GM18526 (cell line): ENCODE measurements around the gene SERPINE1.

Source experiments
- POLR2A ChIP-seq: IDR thresholded peaks from 3 replicates; pipeline ENCODE4 v1.6.1; 2011; ENCODE audit not compliant: insufficient read length; ENCODE audit errors: extremely low read depth

The SERPINE1 gene

GRCh38 chr7:101097561-101097960 is 29.3 kb upstream of the SERPINE1 start:
- TF ChIP-seq POLR2A, result no peak

GRCh38 chr7:101099969-101100781 is 26.7 kb upstream of the SERPINE1 start:
- no peak for TF ChIP-seq POLR2A

GRCh38 chr7:101100858-101101847 is 25.8 kb upstream of the SERPINE1 start:
- no peak for TF ChIP-seq POLR2A

- no peak for TF ChIP-seq POLR2A
Observed at GRCh38 chr7:101102026-101102425, 24.9 kb upstream of the SERPINE1 start.

GRCh38 chr7:101104193-101104713 is 22.7 kb upstream of the SERPINE1 start:
- no peak for TF ChIP-seq POLR2A

GRCh38 chr7:101104799-101105198 is 22.1 kb upstream of the SERPINE1 start:
- TF ChIP-seq POLR2A, result no peak

- no peak for TF ChIP-seq POLR2A
Observed at GRCh38 chr7:101106386-101106785, 20.5 kb upstream of the SERPINE1 start.

- no peak for TF ChIP-seq POLR2A
Observed at GRCh38 chr7:101108330-101108857, 18.5 kb upstream of the SERPINE1 start.

- TF ChIP-seq POLR2A, result no peak
Observed at GRCh38 chr7:101108961-101109360, 17.9 kb upstream of the SERPINE1 start.

GRCh38 chr7:101109368-101109767 is 17.5 kb upstream of the SERPINE1 start:
- TF ChIP-seq POLR2A, result no peak

GRCh38 chr7:101111261-101111660 is 15.6 kb upstream of the SERPINE1 start:
- TF ChIP-seq POLR2A, result no peak

- no peak for TF ChIP-seq POLR2A
Observed at GRCh38 chr7:101112233-101112632, 14.7 kb upstream of the SERPINE1 start.

GRCh38 chr7:101113836-101114235 is 13.1 kb upstream of the SERPINE1 start:
- no peak for TF ChIP-seq POLR2A

- TF ChIP-seq POLR2A, result no peak
Observed at GRCh38 chr7:101114492-101114891, 12.4 kb upstream of the SERPINE1 start.

GRCh38 chr7:101115215-101115614 is 11.7 kb upstream of the SERPINE1 start:
- TF ChIP-seq POLR2A, result no peak

- no peak for TF ChIP-seq POLR2A
Observed at GRCh38 chr7:101116898-101117297, 10.0 kb upstream of the SERPINE1 start.

GRCh38 chr7:101118856-101119255 is 8.0 kb upstream of the SERPINE1 start:
- TF ChIP-seq POLR2A, result no peak
